Mucosa of descending colon (tissue), 3 donors: ENCODE measurements around the gene LINC01488. TPM values are rescaled to one million over a fixed set of nuclear protein-coding genes. Genes with fewer than 3 reads are reported as not detected.
A peak's percentile ranks its signal among the peaks of the same experiment; 100 is the strongest.

ENCODE experiments used
- ATAC-seq: fragments of 200-7000 bp; cut with Tn5 transposase; one replicate; pipeline ENCODE4 v1.9.1; 2020; ENCODE audit warnings: mild to moderate bottlenecking, moderate library complexity
- DNase-seq, 3 donors: peaks; one replicate each; pipeline ENCODE4 v3.0.0-alpha.2; 2020
- H3K36me3 ChIP-seq: fragments of 200-600 bp; one replicate; pipeline ENCODE4 v1.8.0; 2021; ENCODE audit warnings: low read depth, mild to moderate bottlenecking
- H3K4me1 ChIP-seq: fragments of 200-600 bp; one replicate; pipeline ENCODE4 v1.8.0; 2021; ENCODE audit warnings: low read depth, mild to moderate bottlenecking
- H3K4me3 ChIP-seq: fragments of 200-600 bp; one replicate; pipeline ENCODE4 v1.8.0; 2021; ENCODE audit warnings: mild to moderate bottlenecking
- H3K9me3 ChIP-seq: fragments of 200-600 bp; one replicate; pipeline ENCODE4 v1.8.0; 2021; ENCODE audit warnings: mild to moderate bottlenecking
- intact Hi-C, 2 donors: fragments of 100-400 bp; cut with DNase I in 1 of 2; cut with micrococcal nuclease in 1 of 2; formaldehyde crosslinking; loops; one replicate each; pipeline versions ENCODE4 v1.11.0 to v1.11.1; 2022; cut with DNase I, micrococcal nuclease
- total RNA-seq, 3 donors: library from RNA; stranded (reverse); fragmentation: NEBNext Ultra II Directional in 2 of 3; extraction: Animal tissue kit (Norgen Biotek cat#: 25700) in 2 of 3; gene quantifications; one replicate each; pipeline versions ENCODE4 v1.2.1 to v1.2.4, GENCODE V29; 2021 to 2023
- TF ChIP-seq, protein P1 (sequence below): fragments of 200-600 bp; IDR thresholded peaks from one replicate; pipeline ENCODE4 v1.8.0; 2022; ENCODE audit warnings: antibody characterized with exemption, mild to moderate bottlenecking
- donor health status: DM: no; HTN: no; CAD: no; lungs with moderate emphysema.
- donor health status: DM: no; HTN: no; CAD: no.
- donor health status: DM: no; HTN: yes; CAD: no.

Gene LINC01488
- total RNA-seq, 3 donors from 2014 or later: not detected

DNA sequence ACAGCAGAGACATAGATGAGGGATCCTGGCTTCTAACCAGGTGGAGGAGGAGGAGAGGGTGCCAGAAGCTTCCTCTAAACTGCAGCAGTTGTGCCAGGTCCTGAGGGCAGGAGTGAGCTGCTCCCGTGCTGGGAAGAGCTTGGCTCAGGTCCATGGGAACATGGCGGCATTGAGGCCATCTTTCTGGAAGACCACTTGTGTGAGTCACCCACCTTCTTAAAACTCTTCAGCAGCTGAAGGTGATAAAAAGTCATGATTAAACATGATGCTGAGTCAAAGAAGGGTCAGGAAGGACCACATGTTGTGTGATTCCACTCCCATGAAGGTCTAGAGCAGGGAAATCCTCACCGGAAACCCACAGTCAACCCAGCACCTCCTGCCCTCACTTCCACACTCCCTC lies 35.1 kb downstream of the LINC01488 start:
- H3K4me1 ChIP-seq: no peaks in the 10 kb centered on the region
- ATAC-seq (no peak), DNase-seq (peak in 1 of 3 donors; percentile 10)
- no peaks in the 10 kb centered on the region for H3K36me3 ChIP-seq
- no peaks in the 10 kb centered on the region for H3K9me3 ChIP-seq
- H3K4me3 ChIP-seq: no peak overlapping the region
- intact Hi-C loops: no loop called here
- TF ChIP-seq, protein P1, sequence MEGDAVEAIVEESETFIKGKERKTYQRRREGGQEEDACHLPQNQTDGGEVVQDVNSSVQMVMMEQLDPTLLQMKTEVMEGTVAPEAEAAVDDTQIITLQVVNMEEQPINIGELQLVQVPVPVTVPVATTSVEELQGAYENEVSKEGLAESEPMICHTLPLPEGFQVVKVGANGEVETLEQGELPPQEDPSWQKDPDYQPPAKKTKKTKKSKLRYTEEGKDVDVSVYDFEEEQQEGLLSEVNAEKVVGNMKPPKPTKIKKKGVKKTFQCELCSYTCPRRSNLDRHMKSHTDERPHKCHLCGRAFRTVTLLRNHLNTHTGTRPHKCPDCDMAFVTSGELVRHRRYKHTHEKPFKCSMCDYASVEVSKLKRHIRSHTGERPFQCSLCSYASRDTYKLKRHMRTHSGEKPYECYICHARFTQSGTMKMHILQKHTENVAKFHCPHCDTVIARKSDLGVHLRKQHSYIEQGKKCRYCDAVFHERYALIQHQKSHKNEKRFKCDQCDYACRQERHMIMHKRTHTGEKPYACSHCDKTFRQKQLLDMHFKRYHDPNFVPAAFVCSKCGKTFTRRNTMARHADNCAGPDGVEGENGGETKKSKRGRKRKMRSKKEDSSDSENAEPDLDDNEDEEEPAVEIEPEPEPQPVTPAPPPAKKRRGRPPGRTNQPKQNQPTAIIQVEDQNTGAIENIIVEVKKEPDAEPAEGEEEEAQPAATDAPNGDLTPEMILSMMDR: no peak

DNA sequence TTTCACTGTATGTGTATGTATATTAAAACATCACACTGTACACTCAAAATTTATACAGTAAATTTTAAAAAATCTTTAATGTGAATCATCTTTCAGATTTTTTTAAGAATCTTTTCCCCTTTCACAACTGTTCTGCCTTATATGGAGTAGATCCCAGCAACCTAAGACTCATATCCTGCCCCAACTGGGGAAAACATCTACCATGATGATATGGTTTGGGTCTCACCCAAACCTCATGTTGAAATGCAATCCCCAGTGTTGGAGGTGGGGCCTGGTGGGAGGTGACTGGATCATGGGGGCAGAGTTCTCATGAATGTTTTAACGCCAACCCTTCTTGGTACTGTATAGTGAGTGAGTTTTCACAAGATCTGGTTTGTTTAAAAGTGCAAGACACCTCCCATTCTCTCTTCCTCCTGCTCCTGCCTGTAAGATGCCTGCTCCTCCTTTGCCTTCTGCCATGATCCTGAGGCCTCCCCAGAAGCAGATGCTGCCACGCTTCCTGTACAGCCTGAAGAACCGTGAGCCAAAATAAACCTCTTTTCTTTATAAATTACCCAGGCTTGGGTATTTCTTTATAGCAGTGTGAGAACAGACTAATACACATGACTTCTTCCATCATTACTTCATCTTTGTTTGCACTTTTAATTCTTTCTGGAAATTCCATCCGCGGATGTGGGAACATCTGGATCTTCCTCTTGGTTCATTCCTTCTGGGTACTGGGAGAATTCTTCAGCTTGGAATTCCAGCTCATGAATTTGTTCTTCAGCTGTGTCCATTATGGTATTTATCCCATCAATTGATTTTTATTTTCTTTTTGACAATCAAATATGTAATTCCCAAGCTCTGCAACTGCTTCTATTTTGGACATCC lies 36.9 kb downstream of the LINC01488 start:
- no peaks in the 10 kb centered on the region for H3K9me3 ChIP-seq
- intact Hi-C loops: no loop called here
- no peak overlapping the region for H3K4me3 ChIP-seq
- DNase-seq (no peak), ATAC-seq (no peak)
- no peaks in the 10 kb centered on the region for H3K36me3 ChIP-seq
- TF ChIP-seq, protein P1: no peak
- H3K4me1 ChIP-seq: no peaks in the 10 kb centered on the region

DNA sequence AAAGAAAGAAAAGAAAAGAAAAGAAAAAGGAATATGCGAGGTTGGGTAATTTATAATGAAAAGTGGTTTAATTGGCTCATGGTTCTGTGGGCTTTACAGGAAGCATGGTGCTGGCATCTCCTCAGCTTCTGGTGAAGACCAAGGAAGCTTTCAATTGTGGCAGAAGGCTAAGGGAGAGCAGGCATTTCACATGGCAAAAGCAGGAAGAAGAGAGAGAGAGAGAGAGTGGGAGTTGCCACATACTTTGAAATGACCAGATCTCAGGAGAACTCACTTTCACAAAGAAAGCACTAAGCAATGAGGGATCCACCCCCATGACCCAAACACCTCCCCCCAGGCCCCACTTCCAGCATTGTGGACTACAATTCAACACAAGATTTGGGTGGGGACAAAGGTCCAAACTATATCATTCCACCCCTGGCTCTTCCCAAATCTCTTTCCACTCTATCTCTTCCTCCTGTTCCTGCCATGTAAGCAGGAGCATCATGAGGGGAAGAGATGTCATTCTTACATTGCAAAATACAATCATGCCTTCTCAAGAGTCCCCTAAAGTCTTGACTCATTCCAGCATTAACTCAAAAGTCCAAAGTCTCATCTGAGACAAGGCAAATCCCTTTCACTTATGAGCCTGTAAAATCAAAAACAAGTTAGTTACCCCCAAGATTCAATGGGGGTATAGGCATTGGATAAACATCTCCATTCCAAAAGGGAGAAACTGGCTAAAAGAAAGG lies 38.9 kb downstream of the LINC01488 start:
- no peak for DNase-seq
- no peak for ATAC-seq
- H3K36me3 ChIP-seq: no peaks in the 10 kb centered on the region
- H3K4me1 ChIP-seq: no peaks in the 10 kb centered on the region
- no peak overlapping the region for H3K4me3 ChIP-seq
- TF ChIP-seq, protein P1: no peak
- no peaks in the 10 kb centered on the region for H3K9me3 ChIP-seq
- intact Hi-C loops: no loop called here

DNA sequence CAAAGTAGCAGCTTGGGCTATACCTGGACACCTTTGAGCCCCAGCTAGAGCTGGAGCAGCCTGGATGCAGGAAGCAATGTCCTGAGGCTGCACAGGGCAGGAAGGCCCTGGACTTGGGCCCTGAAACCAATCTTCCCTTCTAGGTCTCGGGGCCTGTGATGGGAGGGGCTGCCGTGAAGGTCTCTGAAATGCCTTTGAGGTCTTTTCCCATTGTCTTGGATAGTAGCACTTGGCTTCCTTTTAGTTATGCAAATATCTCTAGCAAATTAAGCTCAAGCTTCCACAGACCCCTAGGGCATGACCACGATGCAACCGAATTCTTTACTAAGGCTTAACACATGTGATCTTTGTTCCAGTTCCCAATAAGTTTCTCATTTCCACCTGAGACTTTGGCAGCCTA lies 40.0 kb downstream of the LINC01488 start:
- TF ChIP-seq, protein P1: no peak
- no peaks in the 10 kb centered on the region for H3K4me1 ChIP-seq
- intact Hi-C loops: no loop called here
- ATAC-seq (no peak), DNase-seq (no peak)
- H3K4me3 ChIP-seq: no peak overlapping the region
- no peaks in the 10 kb centered on the region for H3K9me3 ChIP-seq
- H3K36me3 ChIP-seq: no peaks in the 10 kb centered on the region

DNA sequence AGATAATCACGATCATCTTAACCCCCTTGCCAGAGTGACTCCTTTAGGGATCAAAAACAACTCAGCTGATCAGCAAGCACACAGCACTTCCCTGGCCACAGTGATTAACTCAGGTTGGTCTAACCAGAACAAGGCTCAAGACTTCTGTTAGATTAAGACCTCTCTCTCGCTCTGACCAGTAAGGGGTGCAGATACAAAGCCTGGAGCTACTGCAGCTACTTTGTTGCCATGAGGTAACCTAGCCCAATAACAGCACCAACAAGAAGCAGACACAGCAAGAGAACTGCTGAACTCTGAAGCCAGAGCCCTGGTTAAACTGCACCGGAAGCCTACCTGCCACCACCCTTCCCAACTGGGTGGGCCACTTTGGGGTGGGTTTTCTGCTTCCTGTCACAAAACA lies 42.0 kb downstream of the LINC01488 start:
- DNase-seq (no peak), ATAC-seq (no peak)
- H3K4me1 ChIP-seq: no peaks in the 10 kb centered on the region
- H3K4me3 ChIP-seq: no peak overlapping the region
- H3K36me3 ChIP-seq: no peaks in the 10 kb centered on the region
- TF ChIP-seq, protein P1: no peak
- no peaks in the 10 kb centered on the region for H3K9me3 ChIP-seq
- intact Hi-C loops: no loop called here
